OCI-LY7 (cell line): ENCODE results near the gene ABCB11. TPM values are rescaled to one million over a fixed set of nuclear protein-coding genes. Genes with fewer than 3 reads are reported as not detected.

Source experiments
- BruUV-seq: library from RNA; stranded (reverse); fragments of 400-500 nt; replicated peaks from 2 replicates; lab custom pipeline; 2021; lab: Mats Ljungman, UMichigan
- CTCF ChIA-PET: fragments of 300-600 bp; sonication (Branson Sonifier 250); formaldehyde crosslinking; loops from one replicate; lab custom pipeline; 2022; ENCODE audit warnings: antibody characterized with exemption; ENCODE audit not compliant: unreplicated experiment; lab: Charles Lee
- POLR2A ChIA-PET: fragments of 300-600 bp; sonication (Branson Sonifier 250); formaldehyde crosslinking; loops from one replicate; lab custom pipeline; 2022; ENCODE audit warnings: antibody characterized with exemption; lab: Charles Lee
- DNase-seq: peaks from one replicate; pipeline ENCODE4 v3.0.0-alpha.2; 2015; ENCODE audit warnings: low spot score
- H2AFZ ChIP-seq: fragments of 200-600 bp; sonication (generic), shearing (Covaris generic); 2 replicates; pipeline ENCODE4 v1.6.1; 2014; ENCODE audit warnings: mild to moderate bottlenecking, antibody characterized with exemption, low read length, moderate library complexity
- H3K27ac ChIP-seq: fragments of 200-600 bp; sonication (generic); 2 replicates; pipeline ENCODE4 v1.5.1; 2014; ENCODE audit warnings: mixed run types, low read depth, mild to moderate bottlenecking, moderate library complexity, low read length, inconsistent platforms; ENCODE audit not compliant: poor library complexity, severe bottlenecking
- H3K36me3 ChIP-seq: fragments of 200-600 bp; sonication (generic); 2 replicates; pipeline ENCODE4 v1.6.1; 2014; ENCODE audit warnings: mild to moderate bottlenecking, antibody characterized with exemption, low read length, moderate library complexity, mixed read lengths; ENCODE audit not compliant: insufficient read depth
- H3K4me1 ChIP-seq: fragments of 200-600 bp; sonication (generic); 2 replicates; pipeline ENCODE4 v1.5.1; 2014; ENCODE audit warnings: mild to moderate bottlenecking, low read length; ENCODE audit not compliant: insufficient read depth, poor library complexity, severe bottlenecking
- H3K4me2 ChIP-seq: fragments of 200-600 bp; sonication (generic); 2 replicates; pipeline ENCODE4 v1.6.1; 2014; ENCODE audit warnings: mild to moderate bottlenecking, low read length
- H3K4me3 ChIP-seq: fragments of 200-600 bp; sonication (generic); 2 replicates; pipeline ENCODE4 v1.5.1; 2014; ENCODE audit warnings: mild to moderate bottlenecking, low read depth, low read length; ENCODE audit not compliant: poor library complexity, severe bottlenecking
- H3K79me2 ChIP-seq: fragments of 200-600 bp; sonication (generic); 2 replicates; pipeline ENCODE4 v1.6.1; 2016; ENCODE audit warnings: low read depth, mild to moderate bottlenecking, low read length, moderate library complexity, mixed read lengths; ENCODE audit not compliant: insufficient read depth
- H3K9me2 ChIP-seq: fragments of 200-600 bp; sonication (generic); 2 replicates; pipeline ENCODE4 v1.6.1; 2016; ENCODE audit warnings: mild to moderate bottlenecking, low read length, mixed read lengths; ENCODE audit not compliant: insufficient read depth
- H3K9me3 ChIP-seq: fragments of 200-600 bp; sonication (generic); 2 replicates; pipeline ENCODE4 v1.6.1; 2014; ENCODE audit warnings: mild to moderate bottlenecking, mixed run types, low read length, mixed read lengths
- H4K20me1 ChIP-seq: fragments of 200-600 bp; sonication (generic); 2 replicates; pipeline ENCODE4 v1.6.1; 2014; ENCODE audit warnings: mild to moderate bottlenecking, antibody characterized with exemption, low read length, moderate library complexity, mixed read lengths; ENCODE audit not compliant: insufficient read depth
- EZH2phosphoT487 ChIP-seq: fragments of 200-600 bp; sonication (generic); IDR thresholded peaks from 2 replicates; pipeline ENCODE4 v1.6.1; 2018; ENCODE audit warnings: low read depth, borderline replicate concordance, mild to moderate bottlenecking, mixed run types, antibody characterized with exemption, low read length, moderate library complexity, mixed read lengths
- intact Hi-C: fragments of 100-400 bp; cut with micrococcal nuclease; formaldehyde crosslinking; loops from one replicate; pipeline ENCODE4 v1.10.0; 2022; ENCODE audit not compliant: unreplicated experiment
- total RNA-seq, 2 experiments: library from RNA; depleted of rRNA in 1 of 2; stranded (reverse); fragments of >200 nt in 1 of 2; shearing (Covaris generic) in 1 of 2; gene quantifications; 2 replicates each; pipeline ENCODE4 v1.2.3, GENCODE V29; 2014 to 2022
- TF ChIP-seq, protein P1 (sequence below): fragments of 200-600 bp; sonication (generic); conservative IDR thresholded peaks from 2 replicates; pipeline ENCODE4 v1.5.1; 2014; ENCODE audit warnings: mild to moderate bottlenecking, antibody characterized with exemption, low read length, moderate library complexity, mixed read lengths

The ABCB11 gene
- total RNA-seq, 2 experiments from 2014 or later = 0.04 TPM; not detected in 1

DNA sequence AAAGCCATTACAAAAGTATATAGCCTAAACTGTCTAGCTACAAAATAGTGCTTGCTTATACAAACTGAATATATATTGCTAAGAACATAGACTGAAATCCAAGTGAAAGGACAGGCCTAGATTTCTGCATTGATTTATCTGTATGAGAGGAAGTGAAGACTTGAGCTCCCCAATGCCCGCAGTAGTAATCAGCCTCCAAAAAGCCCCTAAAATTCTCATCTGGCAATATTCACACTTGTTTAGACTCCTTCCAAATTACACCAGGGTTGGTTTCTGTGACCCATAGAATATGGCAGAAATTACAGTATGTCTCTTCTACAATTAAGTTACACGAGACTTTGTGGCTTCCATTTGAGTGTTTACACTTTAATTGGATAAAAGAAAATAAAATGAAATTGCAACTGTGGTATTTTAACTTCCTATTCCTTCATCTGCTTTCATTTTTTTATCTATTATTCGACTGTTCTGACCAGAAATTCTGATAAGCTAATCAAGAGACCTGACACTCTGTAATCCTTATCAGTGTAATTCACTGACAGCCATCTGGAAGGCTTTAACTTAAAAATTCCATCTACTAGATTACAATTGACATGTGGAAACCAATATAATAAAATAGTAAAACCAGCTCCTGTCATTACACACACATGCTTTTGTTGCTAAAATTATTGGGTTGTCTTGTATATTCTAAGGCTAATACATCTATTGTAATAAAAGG is 21.1 kb downstream of the ABCB11 start:
- Histone ChIP-seq H3K36me3 (no peaks in the 10 kb centered on the region), H4K20me1 (no peaks in the 10 kb centered on the region), H3K27ac (no peak overlapping the region), H3K9me2 (no peaks in the 10 kb centered on the region), H3K4me2 (no peak overlapping the region), H3K9me3 (no peaks in the 10 kb centered on the region), H3K4me3 (no peak overlapping the region), H2AFZ (no peak overlapping the region), H3K79me2 (no peaks in the 10 kb centered on the region), H3K4me1 (no peaks in the 10 kb centered on the region)
- ChIA-PET POLR2A (no interaction called here), CTCF (no interaction called here)
- intact Hi-C loops = no loop called here
- TF ChIP-seq, protein P1, sequence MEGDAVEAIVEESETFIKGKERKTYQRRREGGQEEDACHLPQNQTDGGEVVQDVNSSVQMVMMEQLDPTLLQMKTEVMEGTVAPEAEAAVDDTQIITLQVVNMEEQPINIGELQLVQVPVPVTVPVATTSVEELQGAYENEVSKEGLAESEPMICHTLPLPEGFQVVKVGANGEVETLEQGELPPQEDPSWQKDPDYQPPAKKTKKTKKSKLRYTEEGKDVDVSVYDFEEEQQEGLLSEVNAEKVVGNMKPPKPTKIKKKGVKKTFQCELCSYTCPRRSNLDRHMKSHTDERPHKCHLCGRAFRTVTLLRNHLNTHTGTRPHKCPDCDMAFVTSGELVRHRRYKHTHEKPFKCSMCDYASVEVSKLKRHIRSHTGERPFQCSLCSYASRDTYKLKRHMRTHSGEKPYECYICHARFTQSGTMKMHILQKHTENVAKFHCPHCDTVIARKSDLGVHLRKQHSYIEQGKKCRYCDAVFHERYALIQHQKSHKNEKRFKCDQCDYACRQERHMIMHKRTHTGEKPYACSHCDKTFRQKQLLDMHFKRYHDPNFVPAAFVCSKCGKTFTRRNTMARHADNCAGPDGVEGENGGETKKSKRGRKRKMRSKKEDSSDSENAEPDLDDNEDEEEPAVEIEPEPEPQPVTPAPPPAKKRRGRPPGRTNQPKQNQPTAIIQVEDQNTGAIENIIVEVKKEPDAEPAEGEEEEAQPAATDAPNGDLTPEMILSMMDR = no peak
- no peak for TF ChIP-seq EZH2phosphoT487
- BruUV-seq = no TSS peak
- no peak for DNase-seq

DNA sequence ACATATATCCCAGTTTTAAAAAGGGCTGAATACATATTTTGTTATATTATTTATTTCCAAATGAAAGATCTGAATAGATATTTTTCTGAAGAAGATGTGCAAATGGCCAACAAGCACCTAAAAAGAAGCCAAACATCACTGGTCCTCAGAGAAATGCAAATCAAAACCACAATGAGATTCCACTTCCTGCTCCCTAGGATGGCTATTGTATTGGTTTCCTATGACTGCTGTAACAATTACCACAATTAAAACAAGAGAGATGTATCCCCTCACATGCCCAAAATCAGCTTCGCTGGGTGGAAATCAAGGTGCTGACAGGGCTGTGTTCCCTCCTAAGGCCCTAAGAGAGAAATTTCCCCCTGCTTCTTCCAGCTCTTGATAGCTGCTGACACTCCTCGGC is 23.2 kb downstream of the ABCB11 start:
- ChIA-PET CTCF (no interaction called here), POLR2A (no interaction called here)
- H3K9me3 ChIP-seq = no peaks in the 10 kb centered on the region
- no peak overlapping the region for H2AFZ ChIP-seq
- no peaks in the 10 kb centered on the region for H4K20me1 ChIP-seq
- intact Hi-C loops = no loop called here
- no TSS peak for BruUV-seq
- H3K4me3 ChIP-seq = no peak overlapping the region
- TF ChIP-seq, protein P1 = no peak
- TF ChIP-seq EZH2phosphoT487 = no peak
- DNase-seq = no peak
- H3K79me2 ChIP-seq = no peaks in the 10 kb centered on the region
- no peak overlapping the region for H3K4me2 ChIP-seq
- H3K36me3 ChIP-seq = no peaks in the 10 kb centered on the region
- no peaks in the 10 kb centered on the region for H3K9me2 ChIP-seq
- H3K4me1 ChIP-seq = no peaks in the 10 kb centered on the region
- no peak overlapping the region for H3K27ac ChIP-seq

DNA sequence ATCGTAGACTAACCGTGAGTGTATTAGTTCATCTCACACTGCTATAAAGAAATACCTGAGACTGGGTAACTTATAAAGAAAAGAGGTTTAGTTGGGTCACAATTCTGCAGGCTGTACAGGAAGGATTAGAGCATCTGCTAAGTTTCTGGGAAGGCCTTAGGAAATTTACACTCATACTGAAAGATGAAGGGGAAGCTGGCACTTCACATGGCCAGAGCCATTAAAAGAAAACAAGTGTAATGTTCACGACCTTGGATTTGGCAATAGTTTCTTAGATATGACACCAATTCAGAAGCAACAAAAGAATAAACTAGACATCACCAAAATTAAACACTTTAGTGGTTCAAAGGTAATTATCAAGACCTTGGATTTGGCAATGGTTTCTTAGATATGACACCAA is 23.8 kb downstream of the ABCB11 start:
- Histone ChIP-seq H3K4me2 (no peak overlapping the region), H3K9me3 (no peaks in the 10 kb centered on the region), H3K4me1 (no peaks in the 10 kb centered on the region), H4K20me1 (no peaks in the 10 kb centered on the region), H3K36me3 (no peaks in the 10 kb centered on the region), H3K79me2 (no peaks in the 10 kb centered on the region), H3K4me3 (no peak overlapping the region), H3K27ac (no peak overlapping the region), H2AFZ (no peak overlapping the region), H3K9me2 (no peaks in the 10 kb centered on the region)
- no TSS peak for BruUV-seq
- intact Hi-C loops = no loop called here
- ChIA-PET CTCF (no interaction called here), POLR2A (no interaction called here)
- no peak for TF ChIP-seq EZH2phosphoT487
- TF ChIP-seq, protein P1 = no peak
- no peak for DNase-seq
